Adrenal gland (tissue), 12 donors: Measurements from ENCODE around the gene RER1. TPM values are rescaled to one million over a fixed set of nuclear protein-coding genes. Genes with fewer than 3 reads are reported as not detected.

Source experiments
- DNase-seq, 7 donors: peaks; one replicate each; pipeline ENCODE4 v3.0.0-alpha.2; 2019 to 2020
- H3K27ac ChIP-seq, 5 donors: fragments of 200-600 bp; sonication (generic) in 4 of 5; 1 replicate in 3 of 5; 2 replicates in 2 of 5; pipeline versions ENCODE4 v1.5.1 to v1.8.0; 2016 to 2020; ENCODE audit warnings: mild to moderate bottlenecking in 1 of 5
- H3K27me3 ChIP-seq: fragments of 200-600 bp; 2 replicates; pipeline ENCODE4 v1.8.0; 2021
- H3K36me3 ChIP-seq, 2 donors: fragments of 200-600 bp; replicated peaks in 1 of 2; 1 replicate in 1 of 2; 2 replicates in 1 of 2; pipeline versions ENCODE4 v1.5.1 to v1.8.0; 2018 to 2022
- H3K4me1 ChIP-seq, 2 donors: fragments of 200-600 bp; replicated peaks in 1 of 2; 1 replicate in 1 of 2; 2 replicates in 1 of 2; pipeline versions ENCODE4 v1.5.1 to v1.8.0; 2018 to 2021
- H3K4me3 ChIP-seq, 4 donors: fragments of 200-600 bp; sonication (generic) in 3 of 4; one replicate each; pipeline ENCODE4 v1.5.1; 2016 to 2018
- H3K9me3 ChIP-seq, 3 donors: fragments of 200-600 bp; sonication (generic) in 1 of 3; replicated peaks in 1 of 3; 1 replicate in 2 of 3; 2 replicates in 1 of 3; pipeline versions ENCODE4 v1.5.1 to v1.8.0; 2016 to 2021
- CTCF ChIP-seq, 6 experiments: fragments of 450-650 bp in 4 of 6; fragments of 200-600 bp in 2 of 6; sonication (generic) in 1 of 6; IDR thresholded peaks; 1 replicate in 5 of 6; 2 replicates in 1 of 6; pipeline versions ENCODE4 v1.5.1 to v1.8.0; 2016 to 2021; ENCODE audit warnings: antibody characterized with exemption in 6 of 6, mild to moderate bottlenecking in 2 of 6, moderate library complexity in 1 of 6
- POLR2A ChIP-seq, 2 donors: fragments of 450-650 bp; IDR thresholded peaks; one replicate each; pipeline ENCODE4 v1.6.1; 2017; ENCODE audit warnings: antibody characterized with exemption in 2 of 2, mild to moderate bottlenecking in 2 of 2, moderate library complexity in 1 of 2
- WGBS, 4 donors: extraction: QIAGEN DNeasy Blood & Tissue Kit in 2 of 4; methylation state at CpG; one replicate each; pipeline versions ENCODE4 v1.1.5 to v1.1.7; 2013 to 2017; 5-methylcytosine and 5-hydroxymethylcytosine counted together
- intact Hi-C, 2 donors: fragments of 100-400 bp; cut with DNase I; formaldehyde crosslinking; loops; one replicate each; pipeline versions ENCODE4 v1.14.1 to v1.15.0; 2022 to 2023
- polyA plus RNA-seq, 3 donors: library from polyadenylated mRNA; stranded (reverse); fragments of 200-250 nt in 2 of 3; fragments of 350-450 nt in 1 of 3; fragmentation: Illumina TruSeq in 1 of 3; extraction: RNeasy Lipid Tissue Mini Kit (QIAGEN cat#74804) in 1 of 3; gene quantifications; one replicate each; pipeline ENCODE4 v1.2.3, GENCODE V29; 2013 to 2014
- total RNA-seq, 9 donors: library from RNA; depleted of rRNA in 4 of 9; stranded (reverse); fragments of >200 nt in 4 of 9; fragments of 120-200 nt in 1 of 9; fragmentation: NEBNext Ultra II Directional in 1 of 9; extraction: Animal tissue kit (Norgen Biotek cat#: 25700) in 1 of 9; gene quantifications; one replicate each; pipeline versions ENCODE4 v1.1.0 to v1.2.4, GENCODE V29; 2013 to 2023
- donor health status: healthy with polysubstance abuse.
- donor health status: Bipolar disorder and iron deficiency.
- donor health status: DM: yes; HTN: yes; CAD: no.
- donor health status: DM: no; HTN: no; CAD: no.
- donor health status: DM: no; HTN: no; CAD: no.
- donor health status: DM: yes; HTN: yes; CAD: no.

Gene RER1
- total and polyA plus RNA-seq, 12 donors, result 106 to 345 (median 167) TPM

GRCh38 chr1:2372551-2373490, 18.8 kb upstream of the RER1 start:
- Histone ChIP-seq H3K4me3 (no peak overlapping the region), H3K9me3 (no peaks in the 10 kb centered on the region), H3K27me3 (no peaks in the 10 kb centered on the region), H3K4me1 (no peaks in the 10 kb centered on the region), H3K27ac (no peak overlapping the region), H3K36me3 (no peaks in the 10 kb centered on the region)
- intact Hi-C loops, result no loop called here
- WGBS, 4 donors, result 90 to 93% (median 91%) methylated on average over 7 to 36 of the region's 36 CpGs
- no peak for TF ChIP-seq CTCF (IDR thresholded peaks at IDR 0.05)
- no peak for TF ChIP-seq POLR2A (IDR thresholded peaks at IDR 0.05)
- DNase-seq, result peak in 1 of 7 donors; percentile 14

- intact Hi-C loops, result no loop called here
- no peaks in the 10 kb centered on the region for H3K9me3 ChIP-seq
- no peak overlapping the region for H3K4me3 ChIP-seq
- TF ChIP-seq POLR2A (IDR thresholded peaks at IDR 0.05) (no peak), CTCF (IDR thresholded peaks at IDR 0.05) (no peak)
- no peaks in the 10 kb centered on the region for H3K4me1 ChIP-seq
- H3K36me3 ChIP-seq, result no peaks in the 10 kb centered on the region
- H3K27me3 ChIP-seq, result no peaks in the 10 kb centered on the region
- no peak overlapping the region for H3K27ac ChIP-seq
- peak in 1 of 7 donors; percentile 10 for DNase-seq
- 83 to 87% (median 84%) methylated on average over 6 to 20 of the region's 20 CpGs for WGBS, 4 donors
Observed at GRCh38 chr1:2373551-2374251, 17.9 kb upstream of the RER1 start.

DNA sequence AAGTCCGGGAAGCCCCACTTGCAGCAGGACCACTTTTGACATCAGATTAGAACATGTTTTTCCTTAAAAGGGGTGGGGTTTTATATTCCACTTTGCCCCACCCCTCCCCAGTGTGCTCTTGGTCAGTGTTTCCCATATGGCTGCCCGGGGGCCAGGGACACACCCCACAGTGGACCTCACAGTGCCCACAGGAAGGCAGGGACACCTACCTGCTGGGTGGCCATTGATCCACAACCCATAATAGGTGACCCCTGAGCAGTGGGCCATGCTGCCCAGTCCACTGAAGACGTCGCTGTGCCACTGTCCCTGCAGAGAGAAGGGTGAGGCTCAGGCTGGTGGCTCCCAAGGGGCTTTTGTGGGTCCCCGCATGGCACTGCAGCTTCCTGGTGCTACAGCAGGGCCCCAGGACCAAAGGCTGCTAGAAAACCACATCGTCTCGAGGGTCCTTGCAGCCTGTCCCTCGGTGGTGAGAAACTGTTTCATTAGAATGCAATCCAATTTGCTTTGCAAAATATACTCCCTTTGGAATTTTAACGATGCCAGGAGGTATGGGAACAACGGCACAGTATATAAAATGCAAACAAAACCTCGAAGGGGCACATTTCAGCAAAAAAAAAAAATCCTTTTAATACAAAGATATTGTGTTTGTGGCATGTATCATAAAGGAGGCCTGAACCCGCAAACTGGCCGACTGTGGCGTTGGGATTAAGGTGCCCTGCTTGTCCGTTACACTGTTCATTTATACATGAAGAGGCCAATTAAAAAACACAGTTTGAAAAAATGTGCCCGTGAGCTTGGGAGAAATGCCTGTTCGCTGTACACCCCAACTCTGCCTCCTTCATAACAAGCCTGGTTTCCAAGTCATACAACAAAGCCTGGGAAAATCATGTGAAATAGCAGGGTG, 17.1 kb upstream of the RER1 start:
- WGBS, 4 donors, result 75 to 85% (median 78%) methylated on average over 15 to 17 of the region's 17 CpGs
- Histone ChIP-seq H3K4me3 (no peak overlapping the region), H3K27ac (no peak overlapping the region), H3K36me3 (no peaks in the 10 kb centered on the region), H3K4me1 (no peaks in the 10 kb centered on the region), H3K27me3 (no peaks in the 10 kb centered on the region), H3K9me3 (no peaks in the 10 kb centered on the region)
- intact Hi-C loops, result no loop called here
- TF ChIP-seq POLR2A (IDR thresholded peaks at IDR 0.05), result no peak
- TF ChIP-seq CTCF (IDR thresholded peaks at IDR 0.05), result no peak
- DNase-seq, result peak in 1 of 7 donors; percentile 7
